Renal cortical epithelial cell (primary cell): ENCODE measurements around the gene ST3GAL3. TPM values are rescaled to one million over a fixed set of nuclear protein-coding genes. Genes with fewer than 3 reads are reported as not detected.
A peak's percentile ranks its signal among the peaks of the same experiment; 100 is the strongest.

Source experiments
- DNase-seq: peaks from one replicate; pipeline ENCODE4 v3.0.0-alpha.2; 2011; ENCODE audit warnings: low read depth
- total RNA-seq: library from RNA; depleted of rRNA; stranded (reverse); fragments of >200 nt; gene quantifications from 2 replicates; pipeline ENCODE4 v1.2.3, GENCODE V29; 2014

The ST3GAL3 gene
- total RNA-seq, 1 donor from 2014 or later: 16.5 TPM

- DNase-seq: no peak
These were observed 255.7 kb downstream of the ST3GAL3 start for GRCh38 chr1:43963006-43963405.

- DNase-seq: no peak
These were observed 256.6 kb downstream of the ST3GAL3 start for GRCh38 chr1:43963890-43964289.

DNA sequence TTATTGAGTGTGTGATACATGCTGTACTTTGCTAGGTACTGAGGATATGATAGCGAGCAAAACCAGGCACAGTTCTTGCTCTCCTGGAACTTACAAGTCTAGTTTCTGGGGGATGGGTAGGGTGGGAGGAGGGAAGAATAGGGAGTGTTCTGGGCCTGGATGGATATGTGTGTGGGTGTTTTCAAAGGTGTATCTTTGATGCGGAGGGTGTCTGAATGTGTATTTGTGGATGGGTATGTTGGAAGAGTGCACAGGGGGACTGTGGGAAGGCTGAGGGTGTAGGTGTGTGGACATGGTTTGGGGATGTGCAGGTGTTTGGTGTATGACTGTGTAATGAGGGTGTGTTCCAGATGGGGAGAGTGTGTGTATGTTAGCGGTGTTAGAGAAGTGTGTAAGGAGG, 258.0 kb downstream of the ST3GAL3 start:
- no peak for DNase-seq

DNA sequence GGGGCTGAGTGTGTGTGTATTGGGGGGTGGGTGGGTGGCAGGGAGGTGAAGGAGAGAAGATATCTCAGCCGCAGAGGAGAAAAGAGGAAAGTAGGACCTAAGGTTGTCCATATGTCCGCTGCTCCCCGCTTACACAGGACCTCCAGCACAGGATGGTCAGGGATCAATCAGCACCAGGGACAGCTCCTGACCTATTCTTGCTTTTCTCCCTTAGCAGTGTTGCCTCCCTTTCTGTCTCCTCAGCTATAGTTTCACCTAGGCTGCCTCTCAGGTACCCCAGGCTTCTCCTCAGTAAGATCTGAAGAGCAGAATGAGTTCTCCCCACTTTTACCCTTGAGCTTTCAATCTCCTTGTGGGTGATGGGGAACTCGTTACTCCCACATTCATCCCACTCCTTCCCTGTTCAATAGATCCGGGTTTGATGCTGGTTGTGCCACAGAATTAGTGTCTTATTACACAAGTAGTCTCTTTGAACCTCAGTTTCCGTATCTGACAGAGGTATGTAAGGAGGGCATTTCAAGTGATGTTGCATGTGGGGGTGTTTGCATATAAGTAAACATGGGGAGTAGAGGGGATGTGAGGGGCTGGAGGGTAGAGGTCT, 261.1 kb downstream of the ST3GAL3 start:
- DNase-seq: no peak

DNA sequence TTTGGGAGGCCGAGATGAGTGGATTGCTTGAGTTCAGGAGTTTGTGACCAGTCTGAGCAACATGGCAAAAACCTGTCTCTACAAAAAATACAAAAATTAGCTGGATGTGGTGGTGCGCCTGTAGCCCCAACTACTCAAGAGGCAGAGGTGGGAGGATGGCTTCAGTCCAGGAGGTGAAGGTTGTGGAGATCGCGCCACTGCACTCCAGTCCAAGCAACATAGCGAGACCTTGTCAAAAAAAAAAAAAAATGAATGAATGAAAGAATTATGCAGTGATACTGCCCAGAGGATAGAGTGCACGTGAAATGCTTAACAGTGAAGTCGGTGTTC, 262.0 kb downstream of the ST3GAL3 start:
- no peak for DNase-seq

- peak; percentile 95 for DNase-seq
These were observed 262.6 kb downstream of the ST3GAL3 start, which contains the start of gene DPH2 for GRCh38 chr1:43969746-43970466. Gene DPH2 (plus strand): TSS chr1:43970010. CDS start chr1:43970176, 166 bp downstream.

GRCh38 chr1:43970502-43970901, 263.2 kb downstream of the ST3GAL3 start:
- DNase-seq: no peak

- DNase-seq: no peak
These were observed 263.6 kb downstream of the ST3GAL3 start for GRCh38 chr1:43970911-43971310.

- DNase-seq: no peak
These were observed 264.1 kb downstream of the ST3GAL3 start for GRCh38 chr1:43971336-43971980.

GRCh38 chr1:43973981-43974442, 266.7 kb downstream of the ST3GAL3 start:
- DNase-seq: no peak

- DNase-seq: peak; percentile 74
These were observed 267.3 kb downstream of the ST3GAL3 start, which contains the start of gene ATP6V0B for GRCh38 chr1:43974443-43975248. Gene ATP6V0B (plus strand): TSS chr1:43974960. CDS start chr1:43975041, 81 bp downstream.

DNA sequence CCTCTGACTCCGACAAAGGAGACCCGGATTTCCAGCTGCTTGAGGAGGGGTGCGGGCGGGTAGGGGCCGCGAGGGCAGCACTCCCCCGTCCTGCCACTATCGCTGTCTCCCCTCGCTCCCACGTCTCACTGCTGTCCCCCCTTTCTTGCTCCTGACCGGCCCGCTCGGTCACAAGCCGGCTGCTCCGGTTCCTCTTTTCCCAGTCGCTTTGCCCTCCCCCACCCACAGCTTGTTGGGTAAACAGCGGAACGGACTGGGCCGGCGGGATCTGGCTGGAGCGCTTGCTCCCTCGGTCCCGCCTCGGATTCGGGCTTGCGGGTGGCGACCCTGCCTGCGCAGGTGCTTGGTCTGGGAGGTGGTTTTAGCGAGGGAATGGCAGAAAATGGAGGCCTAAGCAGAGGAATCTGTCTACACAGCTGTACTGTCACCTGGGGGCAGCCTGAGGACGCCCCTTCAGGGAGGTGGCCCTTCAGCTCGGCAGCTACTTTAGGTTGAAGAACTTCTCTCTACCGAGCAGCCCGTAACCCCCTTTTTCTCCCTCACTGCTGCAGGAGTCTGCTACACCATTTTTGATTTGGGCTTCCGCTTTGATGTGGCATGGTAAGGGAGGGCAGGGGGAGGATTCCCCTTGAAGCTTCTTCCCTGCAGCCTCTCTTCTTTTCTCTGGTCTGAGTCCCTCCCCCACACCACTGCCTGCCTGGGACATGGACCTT, 268.1 kb downstream of the ST3GAL3 start:
- no peak for DNase-seq

DNA sequence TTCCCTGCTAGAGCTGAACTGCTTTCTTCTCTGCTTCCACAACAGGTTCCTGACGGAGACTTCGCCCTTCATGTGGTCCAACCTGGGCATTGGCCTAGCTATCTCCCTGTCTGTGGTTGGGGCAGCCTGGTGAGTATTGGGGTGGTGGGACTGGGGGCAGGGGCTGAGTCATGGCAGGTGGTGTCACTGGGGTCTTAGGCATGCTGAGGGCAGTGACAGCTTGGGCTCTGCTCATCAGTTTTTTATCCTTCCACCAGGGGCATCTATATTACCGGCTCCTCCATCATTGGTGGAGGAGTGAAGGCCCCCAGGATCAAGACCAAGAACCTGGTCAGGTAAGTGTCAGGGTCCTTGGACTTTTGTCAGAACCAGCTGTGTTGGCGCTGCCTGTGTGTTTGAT, 268.7 kb downstream of the ST3GAL3 start:
- no peak for DNase-seq

- DNase-seq: no peak
These were observed 269.6 kb downstream of the ST3GAL3 start for GRCh38 chr1:43976890-43977289.

GRCh38 chr1:43977376-43978263, 270.3 kb downstream of the ST3GAL3 start:
- DNase-seq: no peak

DNA sequence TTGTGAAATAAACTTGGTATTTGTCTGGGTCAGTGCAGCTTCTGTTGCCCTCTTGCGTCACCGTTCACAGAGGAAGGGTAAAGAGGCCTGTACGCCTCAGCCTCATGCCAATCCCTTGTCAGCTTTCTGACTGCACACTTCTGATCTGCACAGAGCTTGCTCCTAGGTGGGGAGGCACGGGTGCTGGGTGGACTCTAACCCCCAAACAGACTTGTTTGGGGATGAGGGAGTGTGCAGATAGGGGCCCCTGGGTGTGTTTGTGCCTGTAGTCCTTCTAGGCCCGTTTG, 270.9 kb downstream of the ST3GAL3 start:
- DNase-seq: no peak

- DNase-seq: no peak
These were observed 271.4 kb downstream of the ST3GAL3 start, which contains the start of gene B4GALT2 for GRCh38 chr1:43978551-43979260. Gene B4GALT2 (plus strand): TSS chr1:43979210. CDS start chr1:43981161, 1,951 bp downstream.

DNA sequence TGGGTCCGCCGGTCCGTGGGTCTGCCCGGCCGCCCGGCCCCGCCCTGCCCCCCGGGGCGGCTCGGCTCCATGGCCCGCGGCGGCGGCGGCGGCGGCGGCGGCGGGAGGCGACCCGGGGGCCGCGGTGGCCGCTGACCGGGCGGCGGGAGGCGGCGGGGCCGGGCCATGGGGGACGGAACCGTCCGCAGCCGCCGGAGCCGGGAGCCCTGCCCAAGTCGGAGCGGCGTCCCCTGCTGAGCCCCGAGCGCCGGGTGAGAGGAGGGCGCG, 271.9 kb downstream of the ST3GAL3 start:
- DNase-seq: no peak

DNA sequence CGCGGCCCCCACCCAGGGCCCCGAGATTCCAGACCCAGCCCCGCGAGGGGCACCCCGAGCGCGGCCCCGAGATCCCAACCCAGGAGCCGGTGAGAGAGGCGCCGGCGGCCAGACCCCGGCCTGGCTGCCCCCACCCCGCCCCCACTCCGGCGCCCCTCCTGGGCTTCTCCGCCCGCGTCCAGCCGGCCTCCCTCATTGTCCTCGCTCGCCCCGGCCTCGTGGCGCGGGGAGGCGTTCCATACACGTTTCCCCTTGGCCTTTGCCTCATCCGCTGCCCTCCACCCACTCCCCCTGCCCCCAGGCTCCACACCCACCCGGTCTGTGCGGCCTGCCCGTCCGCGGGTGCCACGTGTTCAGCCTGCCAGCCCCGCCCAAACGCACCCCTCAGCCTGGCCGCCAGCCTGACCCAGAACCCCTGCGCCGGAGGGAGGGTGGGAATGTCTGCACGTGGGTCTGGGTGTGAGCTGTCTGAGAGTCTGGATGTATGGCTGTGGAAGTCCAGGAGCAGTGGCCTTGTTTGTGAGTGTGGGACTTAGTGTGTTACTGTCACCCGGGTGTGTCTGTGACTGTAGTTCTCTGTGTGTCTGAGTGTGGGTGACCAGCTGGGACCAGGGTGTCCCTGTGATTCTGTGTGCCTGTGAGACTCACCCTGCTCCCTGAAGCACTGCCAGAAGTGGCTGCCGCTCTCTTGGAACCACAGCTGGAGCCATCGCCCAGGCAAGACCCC, 272.4 kb downstream of the ST3GAL3 start:
- DNase-seq: no peak
